Activated CD4-positive, alpha-beta T cell treated with anti-CD3 and anti-CD28 coated beads for 36 hours (primary cell): Measurements from ENCODE around the gene HOXB4. TPM values are rescaled to one million over a fixed set of nuclear protein-coding genes. Genes with fewer than 3 reads are reported as not detected.

ENCODE experiments used
- ATAC-seq: fragments of 200-7000 bp; cut with Tn5 transposase; one replicate; pipeline ENCODE4 v1.10.0; 2021; ENCODE audit warnings: mild to moderate bottlenecking, moderate library complexity
- CTCF ChIA-PET: fragments of 350-600 bp; sonication (Branson Sonifier 250); formaldehyde crosslinking; loops from one replicate; lab custom pipeline; 2021; ENCODE audit warnings: antibody characterized with exemption; lab: Charles Lee
- POLR2A ChIA-PET: fragments of 350-600 bp; sonication (Branson Sonifier 250); formaldehyde crosslinking; loops from one replicate; lab custom pipeline; 2021; ENCODE audit warnings: antibody characterized with exemption, inconsistent platforms; lab: Charles Lee
- DNase-seq: peaks from one replicate; pipeline ENCODE4 v3.0.0-alpha.2; 2020
- H3K27ac Mint-ChIP-seq: one replicate; pipeline ENCODE4 v1.8.0; 2021; ENCODE audit warnings: mixed read lengths
- H3K27me3 Mint-ChIP-seq: one replicate; pipeline ENCODE4 v1.8.0; 2021; ENCODE audit warnings: mixed read lengths
- H3K36me3 Mint-ChIP-seq: one replicate; pipeline ENCODE4 v1.8.0; 2021; ENCODE audit warnings: low read depth, mixed read lengths
- H3K4me1 Mint-ChIP-seq: one replicate; pipeline ENCODE4 v1.8.0; 2021; ENCODE audit warnings: mixed read lengths
- H3K4me3 Mint-ChIP-seq: one replicate; pipeline ENCODE4 v1.8.0; 2021; ENCODE audit warnings: mild to moderate bottlenecking, moderate library complexity, mixed read lengths
- H3K9me3 Mint-ChIP-seq: one replicate; pipeline ENCODE4 v1.8.0; 2021; ENCODE audit warnings: low read depth, mixed read lengths
- intact Hi-C, 2 experiments: fragments of 100-400 bp; cut with DNase I in 1 of 2; cut with micrococcal nuclease in 1 of 2; formaldehyde crosslinking; loops; one replicate each; pipeline versions ENCODE4 v1.14.2 to v1.15.1; 2022 to 2024; cut with DNase I, micrococcal nuclease
- total RNA-seq, 2 experiments: library from RNA; stranded (reverse); gene quantifications; one replicate each; pipeline ENCODE4 v1.2.3, GENCODE V29; 2021

HOXB4 gene
- total RNA-seq, 2 experiments from 2014 or later: 0.66 to 1.1 TPM

GRCh38 chr17:48606892-48607614 is 28.9 kb upstream of the HOXB4 start:
- Mint-ChIP-seq H3K9me3 (no peaks in the 10 kb centered on the region), H3K4me1 (peaks cover 19% of the 10 kb centered on the region), H3K27me3 (peaks cover 62% of the 10 kb centered on the region), H3K4me3 (no peak overlapping the region), H3K27ac (no peak overlapping the region), H3K36me3 (no peaks in the 10 kb centered on the region)
- no peak for ATAC-seq
- ChIA-PET CTCF (interaction anchor here (0.6 to 1.4 kb wide), 8 partner anchors 9 to 581 kb away, joined by 3 to 4 read pairs (median 3); partner anchors contain the start of gene HOXB8), POLR2A (no interaction called here)
- no peak for DNase-seq
- intact Hi-C loops: no loop called here

- POLR2A ChIA-PET: no interaction called here
Observed at GRCh38 chr17:48605991-48606891, 28.1 kb upstream of the HOXB4 start.

GRCh38 chr17:48605409-48605919 is 27.3 kb upstream of the HOXB4 start:
- Mint-ChIP-seq H3K27me3 (peaks cover 65% of the 10 kb centered on the region), H3K9me3 (no peaks in the 10 kb centered on the region), H3K36me3 (no peaks in the 10 kb centered on the region), H3K27ac (no peak overlapping the region), H3K4me3 (no peak overlapping the region), H3K4me1 (peaks cover 12% of the 10 kb centered on the region)
- ATAC-seq (no peak), DNase-seq (no peak)
- intact Hi-C loops: no loop called here
- CTCF ChIA-PET: no interaction called here
- POLR2A ChIA-PET: no interaction called here

More at GRCh38 chr17:48605991-48606891, 28.1 kb upstream of the HOXB4 start:
- H3K4me1 Mint-ChIP-seq: peaks cover 16% of the 10 kb centered on the region
- H3K27me3 Mint-ChIP-seq: peaks cover 63% of the 10 kb centered on the region
- H3K4me3 Mint-ChIP-seq: no peak overlapping the region
- DNase-seq (no peak), ATAC-seq (no peak)
- CTCF ChIA-PET: interaction anchor here (0.6 to 1.4 kb wide), 7 partner anchors 10 to 581 kb away, joined by 3 to 4 read pairs (median 3); partner anchors contain the start of gene HOXB8
- no peak overlapping the region for H3K27ac Mint-ChIP-seq
- H3K9me3 Mint-ChIP-seq: no peaks in the 10 kb centered on the region
- intact Hi-C loops: no loop called here
- no peaks in the 10 kb centered on the region for H3K36me3 Mint-ChIP-seq

GRCh38 chr17:48604770-48605329 is 26.7 kb upstream of the HOXB4 start, which contains the start of gene HOXB6:
HOXB6 (minus strand) TSS chr17:48604986; CDS start chr17:48598150, 6,836 bp downstream.
- Mint-ChIP-seq H3K36me3 (no peaks in the 10 kb centered on the region), H3K9me3 (no peaks in the 10 kb centered on the region), H3K27ac (no peak within 1 kb of the TSS), H3K4me3 (no peak within 1 kb of the TSS), H3K27me3 (peaks cover 70% of the 10 kb centered on the region), H3K4me1 (peaks cover 12% of the 10 kb centered on the region)
- ChIA-PET CTCF (interaction anchor here (0.7 kb wide), 1 partner anchor 497 kb away, joined by 3 read pairs; the partner anchor contains the start of gene SNX11), POLR2A (no interaction called here)
- no peak for ATAC-seq
- intact Hi-C loops: no loop called here
- DNase-seq: no peak

- Mint-ChIP-seq H3K27me3 (peaks cover 70% of the 10 kb centered on the region), H3K36me3 (no peaks in the 10 kb centered on the region), H3K27ac (no peak overlapping the region), H3K4me3 (no peak overlapping the region), H3K9me3 (no peaks in the 10 kb centered on the region), H3K4me1 (peaks cover 12% of the 10 kb centered on the region)
- DNase-seq (no peak), ATAC-seq (no peak)
- ChIA-PET POLR2A (no interaction called here), CTCF (interaction anchor here (0.7 kb wide), 1 partner anchor 497 kb away, joined by 3 read pairs; the partner anchor contains the start of gene SNX11)
- intact Hi-C loops: no loop called here
Observed at GRCh38 chr17:48603959-48604769, 26.0 kb upstream of the HOXB4 start.

- no peak overlapping the region for H3K4me3 Mint-ChIP-seq
- POLR2A ChIA-PET: interaction anchor here (1.1 kb wide), 1 partner anchor 9 kb away, joined by 3 read pairs; no protein-coding TSS in a partner anchor
Observed at GRCh38 chr17:48601539-48602425, 23.6 kb upstream of the HOXB4 start.

GRCh38 chr17:48601207-48601538 is 23.0 kb upstream of the HOXB4 start:
- H3K4me3 Mint-ChIP-seq: no peak overlapping the region
- H3K9me3 Mint-ChIP-seq: no peaks in the 10 kb centered on the region
- ATAC-seq (no peak), DNase-seq (no peak)
- POLR2A ChIA-PET: interaction anchor here (1.1 kb wide), 1 partner anchor 9 kb away, joined by 3 read pairs; no protein-coding TSS in a partner anchor
- H3K4me1 Mint-ChIP-seq: peaks cover 33% of the 10 kb centered on the region
- H3K27me3 Mint-ChIP-seq: peaks cover 81% of the 10 kb centered on the region
- H3K36me3 Mint-ChIP-seq: no peaks in the 10 kb centered on the region
- intact Hi-C loops: no loop called here
- CTCF ChIA-PET: interaction anchor here (0.7 to 1.6 kb wide), 10 partner anchors 12 to 524 kb away, joined by 3 to 6 read pairs (median 4); no protein-coding TSS in a partner anchor
- no peak overlapping the region for H3K27ac Mint-ChIP-seq

More at GRCh38 chr17:48601539-48602425, 23.6 kb upstream of the HOXB4 start:
- Mint-ChIP-seq H3K9me3 (no peaks in the 10 kb centered on the region), H3K4me1 (peaks cover 27% of the 10 kb centered on the region), H3K27me3 (peaks cover 79% of the 10 kb centered on the region), H3K36me3 (no peaks in the 10 kb centered on the region), H3K27ac (no peak overlapping the region)
- DNase-seq: no peak
- ATAC-seq: no peak
- CTCF ChIA-PET: interaction anchor here (0.6 to 1.6 kb wide), 10 partner anchors 12 to 525 kb away, joined by 3 to 6 read pairs (median 4); no protein-coding TSS in a partner anchor
- intact Hi-C loops: no loop called here

- Mint-ChIP-seq H3K4me1 (peaks cover 33% of the 10 kb centered on the region), H3K27ac (no peak overlapping the region), H3K36me3 (no peaks in the 10 kb centered on the region), H3K27me3 (peaks cover 84% of the 10 kb centered on the region), H3K9me3 (no peaks in the 10 kb centered on the region), H3K4me3 (no peak overlapping the region)
- POLR2A ChIA-PET: interaction anchor here (1.1 kb wide), 1 partner anchor 8 kb away, joined by 3 read pairs; no protein-coding TSS in a partner anchor
- ATAC-seq: no peak
- DNase-seq: no peak
- CTCF ChIA-PET: interaction anchor here (0.7 to 1.9 kb wide), 7 partner anchors 12 to 341 kb away, joined by 3 to 6 read pairs (median 4); no protein-coding TSS in a partner anchor
- intact Hi-C loops: no loop called here
Observed at GRCh38 chr17:48600244-48601098, 22.3 kb upstream of the HOXB4 start.

GRCh38 chr17:48599354-48599753 is 21.2 kb upstream of the HOXB4 start:
- Mint-ChIP-seq H3K36me3 (no peaks in the 10 kb centered on the region), H3K4me3 (no peak overlapping the region), H3K9me3 (no peaks in the 10 kb centered on the region), H3K27ac (no peak overlapping the region), H3K27me3 (peaks cover 83% of the 10 kb centered on the region), H3K4me1 (peaks cover 32% of the 10 kb centered on the region)
- no peak for ATAC-seq
- CTCF ChIA-PET: interaction anchor here (0.6 to 2.1 kb wide), 4 partner anchors 13 to 961 kb away, joined by 3 to 8 read pairs (median 4); no protein-coding TSS in a partner anchor
- POLR2A ChIA-PET: interaction anchor here (1.0 kb wide), 1 partner anchor 9 kb away, joined by 3 read pairs; no protein-coding TSS in a partner anchor
- no peak for DNase-seq
- intact Hi-C loops: loop anchor here in 1 of 2 experiments (5.0 to 10.0 kb wide), 2 partner anchors 57 to 455 kb away; no protein-coding TSS in a partner anchor
